Endothelial cell of umbilical vein (primary cell): ENCODE data around the gene NAA60. TPM values are rescaled to one million over a fixed set of nuclear protein-coding genes. Genes with fewer than 3 reads are reported as not detected.
A peak's percentile ranks its signal among the peaks of the same experiment; 100 is the strongest.

Experiments used
- BruUV-seq: library from RNA; stranded (reverse); fragments of 400-500 nt; replicated peaks from 2 replicates; lab custom pipeline; 2021; lab: Mats Ljungman, UMichigan
- CTCF ChIA-PET: fragments of 300-600, 350-600 bp; sonication (Branson Sonifier 250); formaldehyde crosslinking; loops from one replicate; lab custom pipeline; 2021; ENCODE audit warnings: antibody characterized with exemption, inconsistent platforms; lab: Charles Lee
- POLR2A ChIA-PET: fragments of 300-600, 350-600 bp; sonication (Branson Sonifier 250); formaldehyde crosslinking; loops from one replicate; lab custom pipeline; 2021; ENCODE audit warnings: antibody characterized with exemption, inconsistent platforms; lab: Charles Lee
- DNase-seq: peaks from one replicate; pipeline ENCODE4 v3.0.0-alpha.2; 2011; ENCODE audit warnings: low read depth, low spot score
- FAIRE-seq: peaks from 2 replicates; lab custom pipeline; 2011; peaks lifted over from hg19 to GRCh38; lab: Jason Lieb, UNC
- H2AFZ ChIP-seq: 2 replicates; pipeline ENCODE4 v1.6.0; 2012; ENCODE audit warnings: low read depth, low read length, control low read depth, inconsistent platforms
- H3K27ac ChIP-seq: 2 replicates; pipeline ENCODE4 v1.5.1; 2011; ENCODE audit warnings: low read depth, mild to moderate bottlenecking, control low read depth, low read length, moderate library complexity; ENCODE audit not compliant: insufficient read depth
- H3K27me3 ChIP-seq, 2 experiments: 2 replicates each; pipeline versions ENCODE4 v1.6.0 to v1.6.1; 2011; ENCODE audit warnings: low read length in 2 of 2, mixed read lengths in 1 of 2; ENCODE audit not compliant: control insufficient read depth in 2 of 2, insufficient read depth in 2 of 2
- H3K36me3 ChIP-seq, 2 experiments: 2 replicates in 1 of 2; 3 replicates in 1 of 2; pipeline ENCODE4 v1.5.1; 2011; ENCODE audit warnings: low read length in 2 of 2, mild to moderate bottlenecking in 1 of 2, moderate library complexity in 1 of 2; ENCODE audit not compliant: control insufficient read depth in 2 of 2, insufficient read depth in 2 of 2; ENCODE audit errors: extremely low read depth in 1 of 2
- H3K4me1 ChIP-seq: 3 replicates; pipeline ENCODE4 v1.5.1; 2011; ENCODE audit warnings: mild to moderate bottlenecking, low read length; ENCODE audit not compliant: control insufficient read depth, insufficient read depth; ENCODE audit errors: extremely low read depth
- H3K4me2 ChIP-seq: 2 replicates; pipeline ENCODE4 v1.6.1; 2011; ENCODE audit warnings: low read length, control low read depth, mixed read lengths; ENCODE audit not compliant: insufficient read depth
- H3K4me3 ChIP-seq, 3 experiments: fragments of 200-600 bp in 1 of 3; sonication (generic), shearing (Covaris generic) in 1 of 3; replicated peaks in 1 of 3; 2 replicates each; pipeline ENCODE4 v1.5.1; 2011 to 2016; ENCODE audit warnings: control low read depth in 3 of 3, low read length in 3 of 3, mild to moderate bottlenecking in 2 of 3, inconsistent platforms in 1 of 3, low read depth in 1 of 3, moderate library complexity in 1 of 3; ENCODE audit not compliant: insufficient read depth in 1 of 3
- H3K79me2 ChIP-seq: 2 replicates; pipeline ENCODE4 v1.6.0; 2012; ENCODE audit warnings: low read length, inconsistent platforms; ENCODE audit not compliant: control insufficient read depth, insufficient read depth
- H3K9ac ChIP-seq: replicated peaks from 2 replicates; pipeline ENCODE3; 2011; ENCODE audit warnings: low read length, control low read depth; ENCODE audit not compliant: insufficient read depth; ENCODE audit errors: extremely low read depth
- H3K9me1 ChIP-seq: replicated peaks from 3 replicates; pipeline ENCODE4 v1.6.0; 2011; ENCODE audit warnings: mild to moderate bottlenecking, low read length; ENCODE audit not compliant: control insufficient read depth, insufficient read depth; ENCODE audit errors: extremely low read depth
- H3K9me3 ChIP-seq: replicated peaks from 2 replicates; pipeline ENCODE4 v1.5.1; 2012; ENCODE audit warnings: low read length, inconsistent platforms; ENCODE audit not compliant: control insufficient read depth, insufficient read depth
- H4K20me1 ChIP-seq: replicated peaks from 2 replicates; pipeline ENCODE3; 2011; ENCODE audit warnings: mild to moderate bottlenecking, low read length; ENCODE audit not compliant: control insufficient read depth, insufficient read depth; ENCODE audit errors: extremely low read depth
- EZH2 ChIP-seq: IDR thresholded peaks from 2 replicates; pipeline ENCODE4 v1.6.1; 2012; ENCODE audit warnings: borderline replicate concordance, low read depth, mild to moderate bottlenecking, moderate library complexity, low read length, inconsistent platforms; ENCODE audit not compliant: severe bottlenecking
- FOS ChIP-seq: IDR thresholded peaks from 2 replicates; pipeline ENCODE4 v1.6.1; 2011; ENCODE audit warnings: mild to moderate bottlenecking, low read length, moderate library complexity, borderline replicate concordance; ENCODE audit not compliant: insufficient read depth
- GATA2 ChIP-seq: IDR thresholded peaks from 2 replicates; pipeline ENCODE4 v1.7.0; 2011; ENCODE audit warnings: low read depth, mild to moderate bottlenecking, moderate library complexity, mixed read lengths, low read length; ENCODE audit not compliant: insufficient read length, insufficient read depth
- JUN ChIP-seq: IDR thresholded peaks from 2 replicates; pipeline ENCODE4 v1.6.1; 2011; ENCODE audit warnings: borderline replicate concordance, low read depth; ENCODE audit not compliant: insufficient read length, insufficient read depth
- MYC ChIP-seq: IDR thresholded peaks from one replicate; pipeline ENCODE4 v1.6.1; 2011; ENCODE audit warnings: mild to moderate bottlenecking, low read depth, low read length
- POLR2A ChIP-seq: IDR thresholded peaks from 2 replicates; pipeline ENCODE4 v1.6.1; 2012; ENCODE audit warnings: low read depth, mild to moderate bottlenecking, control low read depth, low read length
- POLR2AphosphoS5 ChIP-seq: IDR thresholded peaks from 2 replicates; pipeline ENCODE4 v1.6.1; 2012; ENCODE audit warnings: low read depth, mild to moderate bottlenecking, control low read depth, low read length, moderate library complexity; ENCODE audit not compliant: insufficient read depth
- dilution Hi-C: fragments of 300-500 bp; cut with MboI; formaldehyde crosslinking; loops from one replicate; pipeline ENCODE4 v1.15.0; 2019; ENCODE audit warnings: low sequenced_read_pairs; ENCODE audit not compliant: extremely low pct_ligation_motif_present
- intact Hi-C: fragments of 100-400 bp; cut with micrococcal nuclease; formaldehyde crosslinking; loops from one replicate; pipeline ENCODE4 v1.10.0; 2022
- polyA plus RNA-seq, 4 experiments: library from polyadenylated mRNA; depleted of rRNA in 3 of 4; stranded (reverse) in 3 of 4; unstranded in 1 of 4; fragments of >200 nt; gene quantifications; 2 replicates each; pipeline versions ENCODE4 v1.2.1 to v1.2.3, GENCODE V29; 2011 to 2012; ENCODE audit warnings: missing spikeins in 1 of 4
- total RNA-seq: library from RNA; stranded (reverse); gene quantifications from 2 replicates; pipeline ENCODE4 v1.2.3, GENCODE V29; 2021
- TF ChIP-seq, protein P1 (sequence below), 2 donors: IDR thresholded peaks; 1 replicate in 1 of 2; 2 replicates in 1 of 2; pipeline ENCODE4 v1.5.1; 2011; ENCODE audit warnings: low read length in 2 of 2, mild to moderate bottlenecking in 2 of 2, moderate library complexity in 2 of 2, control low read depth in 1 of 2, inconsistent platforms in 1 of 2, low read depth in 1 of 2; ENCODE audit not compliant: insufficient read depth in 1 of 2; ENCODE audit errors: extremely low read depth in 1 of 2
- TF ChIP-seq, protein P2 (sequence below): IDR thresholded peaks from 2 replicates; pipeline ENCODE4 v1.6.1; 2011; ENCODE audit not compliant: insufficient read depth, insufficient read length

The NAA60 gene
- total and polyA plus RNA-seq, 2 donors (not counting 3 experiments of a cell fraction or from before 2014, with no cell fraction given), result 22.1 to 42.9 TPM

DNA sequence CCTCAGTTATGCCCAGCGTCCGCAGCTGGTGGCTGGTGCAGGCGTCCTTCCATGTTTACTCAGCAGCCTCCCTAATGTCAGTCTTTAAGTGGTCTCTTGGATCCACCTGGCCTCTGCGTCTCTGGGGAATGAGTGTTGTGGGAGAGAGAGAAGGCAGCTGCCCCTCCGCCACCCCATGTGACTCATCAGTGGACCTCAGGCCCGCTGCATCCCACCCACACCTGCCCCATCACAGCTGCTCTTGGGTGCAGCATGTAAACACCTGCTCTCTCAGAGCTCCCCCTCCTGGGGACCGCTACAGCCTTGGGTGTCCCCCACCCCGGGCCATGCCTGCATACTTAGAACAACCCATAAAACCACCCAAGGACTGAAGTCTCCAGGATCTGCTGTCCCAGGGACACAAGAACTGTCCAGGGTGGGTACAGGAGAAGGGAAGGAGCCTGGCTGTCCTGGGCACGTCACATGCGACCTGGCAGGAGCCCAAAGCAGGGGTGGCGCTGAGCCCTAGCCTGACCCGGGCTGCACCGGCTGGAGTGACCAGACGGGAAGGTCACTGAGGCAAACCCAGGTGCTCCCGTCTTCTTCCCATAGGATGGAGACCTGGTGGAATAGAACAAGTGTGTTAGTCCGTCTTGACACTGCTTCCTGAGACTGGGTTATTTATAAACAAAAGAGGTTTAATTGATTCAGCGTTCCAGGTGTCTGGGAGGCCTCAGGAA is 47.6 kb downstream of the NAA60 start:
- dilution Hi-C loops (no loop called here), intact Hi-C loops (no loop called here)
- no peak overlapping the region for H3K27ac ChIP-seq
- no peak for TF ChIP-seq GATA2
- TF ChIP-seq EZH2, result no peak
- TF ChIP-seq POLR2A, result no peak
- no peak for TF ChIP-seq POLR2AphosphoS5
- TF ChIP-seq JUN, result no peak
- TF ChIP-seq MYC, result no peak
- TF ChIP-seq FOS, result no peak
- TF ChIP-seq, protein P1, sequence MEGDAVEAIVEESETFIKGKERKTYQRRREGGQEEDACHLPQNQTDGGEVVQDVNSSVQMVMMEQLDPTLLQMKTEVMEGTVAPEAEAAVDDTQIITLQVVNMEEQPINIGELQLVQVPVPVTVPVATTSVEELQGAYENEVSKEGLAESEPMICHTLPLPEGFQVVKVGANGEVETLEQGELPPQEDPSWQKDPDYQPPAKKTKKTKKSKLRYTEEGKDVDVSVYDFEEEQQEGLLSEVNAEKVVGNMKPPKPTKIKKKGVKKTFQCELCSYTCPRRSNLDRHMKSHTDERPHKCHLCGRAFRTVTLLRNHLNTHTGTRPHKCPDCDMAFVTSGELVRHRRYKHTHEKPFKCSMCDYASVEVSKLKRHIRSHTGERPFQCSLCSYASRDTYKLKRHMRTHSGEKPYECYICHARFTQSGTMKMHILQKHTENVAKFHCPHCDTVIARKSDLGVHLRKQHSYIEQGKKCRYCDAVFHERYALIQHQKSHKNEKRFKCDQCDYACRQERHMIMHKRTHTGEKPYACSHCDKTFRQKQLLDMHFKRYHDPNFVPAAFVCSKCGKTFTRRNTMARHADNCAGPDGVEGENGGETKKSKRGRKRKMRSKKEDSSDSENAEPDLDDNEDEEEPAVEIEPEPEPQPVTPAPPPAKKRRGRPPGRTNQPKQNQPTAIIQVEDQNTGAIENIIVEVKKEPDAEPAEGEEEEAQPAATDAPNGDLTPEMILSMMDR (IDR thresholded peaks at IDR 0.05; ENCODE audit: extremely low read depth in 1 of 2, insufficient read depth in 1 of 2, low read depth in 1 of 2, low read length in 2 of 2), result no peak
- TF ChIP-seq, protein P2, sequence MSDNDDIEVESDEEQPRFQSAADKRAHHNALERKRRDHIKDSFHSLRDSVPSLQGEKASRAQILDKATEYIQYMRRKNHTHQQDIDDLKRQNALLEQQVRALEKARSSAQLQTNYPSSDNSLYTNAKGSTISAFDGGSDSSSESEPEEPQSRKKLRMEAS, result no peak
- H3K36me3 ChIP-seq, result peaks cover 0 to 6% of the 10 kb centered on the region in 2 experiments
- no peak overlapping the region for H3K9ac ChIP-seq
- H3K79me2 ChIP-seq, result no peaks in the 10 kb centered on the region
- H3K9me3 ChIP-seq, result no peaks in the 10 kb centered on the region
- no peak for FAIRE-seq
- no peaks in the 10 kb centered on the region for H3K27me3 ChIP-seq
- H3K4me1 ChIP-seq, result no peaks in the 10 kb centered on the region
- ChIA-PET CTCF (no interaction called here), POLR2A (interaction anchor here (0.6 kb wide), 1 partner anchor 215 kb away, joined by 5 read pairs; no protein-coding TSS in a partner anchor)
- H4K20me1 ChIP-seq, result no peaks in the 10 kb centered on the region
- BruUV-seq, result no TSS peak
- no peaks in the 10 kb centered on the region for H3K9me1 ChIP-seq
- no peak overlapping the region for H2AFZ ChIP-seq
- no peak overlapping the region for H3K4me2 ChIP-seq
- peak; percentile 10 for DNase-seq
- H3K4me3 ChIP-seq, result no peak overlapping the region
